HEK293 (cell line): ENCODE results near the gene ABCB11.

Experiments used
- CTCF ChIA-PET: fragments of 350-600 bp; formaldehyde crosslinking; extraction: SDS; loops from one replicate; lab custom pipeline; 2021; ENCODE audit warnings: antibody characterized with exemption; lab: Yijun Ruan, JAX
- POLR2A ChIA-PET: fragments of 300-600 bp; formaldehyde crosslinking; extraction: SDS; loops from one replicate; lab custom pipeline; 2020; ENCODE audit warnings: antibody characterized with exemption, inconsistent platforms; lab: Yijun Ruan, JAX
- H3K27ac ChIP-seq: fragments of 200-500 bp; sonication (Bioruptor generic); 2 replicates; pipeline ENCODE4 v1.5.1; 2014; ENCODE audit warnings: low read depth, low read length, control low read depth, inconsistent platforms; ENCODE audit errors: extremely low read depth
- H3K36me3 ChIP-seq, 2 experiments: fragments of 200-500 bp in 1 of 2; sonication (Bioruptor generic) in 1 of 2; 1 replicate in 1 of 2; 2 replicates in 1 of 2; pipeline ENCODE4 v1.5.1; 2014 to 2017; ENCODE audit warnings: inconsistent platforms in 2 of 2, low read length in 2 of 2; ENCODE audit not compliant: control insufficient read depth in 2 of 2, insufficient read depth in 1 of 2
- H3K4me1 ChIP-seq: fragments of 200-500 bp; sonication (Bioruptor generic); 2 replicates; pipeline ENCODE4 v1.5.1; 2014; ENCODE audit warnings: mild to moderate bottlenecking, low read length, inconsistent platforms; ENCODE audit not compliant: control insufficient read depth, insufficient read depth
- H3K4me3 ChIP-seq: 2 replicates; pipeline ENCODE4 v1.5.1; 2011; ENCODE audit warnings: low read depth, mild to moderate bottlenecking, control low read depth, low read length, moderate library complexity
- H3K9me3 ChIP-seq: fragments of 200-500 bp; sonication (Bioruptor generic); 2 replicates; pipeline ENCODE4 v1.5.1; 2014; ENCODE audit warnings: low read depth, low read length, inconsistent platforms; ENCODE audit not compliant: control insufficient read depth, insufficient read depth
- KLF7 ChIP-seq: fragments of 450-650 bp; formaldehyde crosslinking; IDR thresholded peaks from 2 replicates; pipeline ENCODE4 v1.5.1; 2016; ENCODE audit warnings: missing biosample characterization, missing genetic modification characterization, borderline replicate concordance
- SETDB1 ChIP-seq: IDR thresholded peaks from one replicate; pipeline ENCODE4 v1.6.1; 2017; ENCODE audit warnings: mild to moderate bottlenecking, low read length, moderate library complexity, mixed read lengths; ENCODE audit not compliant: insufficient read length
- SP7 ChIP-seq: fragments of 450-650 bp; formaldehyde crosslinking; IDR thresholded peaks from 2 replicates; pipeline ENCODE4 v1.5.1; 2016; ENCODE audit warnings: missing biosample characterization, missing genetic modification characterization
- ZBTB44 ChIP-seq: fragments of 450-650 bp; IDR thresholded peaks from 2 replicates; pipeline ENCODE4 v1.5.1; 2018; ENCODE audit warnings: missing biosample characterization, mild to moderate bottlenecking, missing genetic modification characterization
- ZFHX2 ChIP-seq: fragments of 450-650 bp; formaldehyde crosslinking; conservative IDR thresholded peaks from 2 replicates; pipeline ENCODE4 v1.5.1; 2016; ENCODE audit warnings: missing biosample characterization, missing genetic modification characterization
- ZNF157 ChIP-seq: fragments of 450-650 bp; formaldehyde crosslinking; IDR thresholded peaks from 2 replicates; pipeline ENCODE4 v1.5.1; 2016; ENCODE audit warnings: missing biosample characterization, missing genetic modification characterization
- ZNF184 ChIP-seq: fragments of 450-650 bp; IDR thresholded peaks from 2 replicates; pipeline ENCODE4 v1.5.1; 2018; ENCODE audit warnings: missing biosample characterization, mild to moderate bottlenecking, missing genetic modification characterization
- ZNF362 ChIP-seq: fragments of 450-650 bp; formaldehyde crosslinking; IDR thresholded peaks from 2 replicates; pipeline ENCODE4 v1.5.1; 2016; ENCODE audit warnings: missing biosample characterization, missing genetic modification characterization
- ZNF366 ChIP-seq: fragments of 450-650 bp; formaldehyde crosslinking; conservative IDR thresholded peaks from 2 replicates; pipeline ENCODE4 v1.5.1; 2016; ENCODE audit warnings: missing biosample characterization, missing genetic modification characterization
- ZNF423 ChIP-seq: fragments of 450-650 bp; formaldehyde crosslinking; IDR thresholded peaks from 2 replicates; pipeline ENCODE4 v1.5.1; 2016; ENCODE audit warnings: missing biosample characterization, missing genetic modification characterization
- ZNF549 ChIP-seq: fragments of 450-650 bp; IDR thresholded peaks from 2 replicates; pipeline ENCODE4 v1.5.1; 2018; ENCODE audit warnings: missing biosample characterization, missing genetic modification characterization, mild to moderate bottlenecking, inconsistent platforms, moderate library complexity
- ZNF658 ChIP-seq: fragments of 450-650 bp; formaldehyde crosslinking; IDR thresholded peaks from 2 replicates; pipeline ENCODE4; 2016; ENCODE audit warnings: missing biosample characterization, missing genetic modification characterization
- ZNF791 ChIP-seq: fragments of 450-650 bp; formaldehyde crosslinking; IDR thresholded peaks from 2 replicates; pipeline ENCODE4 v1.5.1; 2016; ENCODE audit warnings: missing biosample characterization, missing genetic modification characterization
- ZNF830 ChIP-seq: fragments of 450-650 bp; IDR thresholded peaks from 2 replicates; pipeline ENCODE4 v1.5.0; 2018; ENCODE audit warnings: missing biosample characterization, missing genetic modification characterization, low read depth, mild to moderate bottlenecking, moderate library complexity
- ZNF843 ChIP-seq: fragments of 450-650 bp; formaldehyde crosslinking; IDR thresholded peaks from 2 replicates; pipeline ENCODE4 v1.5.1; 2016; ENCODE audit warnings: missing biosample characterization, missing genetic modification characterization
- TF ChIP-seq, protein P1 (sequence below): fragments of 450-650 bp; formaldehyde crosslinking; IDR thresholded peaks from 2 replicates; pipeline ENCODE4 v1.5.1; 2016; ENCODE audit warnings: missing biosample characterization, missing genetic modification characterization, borderline replicate concordance

ABCB11 gene

DNA sequence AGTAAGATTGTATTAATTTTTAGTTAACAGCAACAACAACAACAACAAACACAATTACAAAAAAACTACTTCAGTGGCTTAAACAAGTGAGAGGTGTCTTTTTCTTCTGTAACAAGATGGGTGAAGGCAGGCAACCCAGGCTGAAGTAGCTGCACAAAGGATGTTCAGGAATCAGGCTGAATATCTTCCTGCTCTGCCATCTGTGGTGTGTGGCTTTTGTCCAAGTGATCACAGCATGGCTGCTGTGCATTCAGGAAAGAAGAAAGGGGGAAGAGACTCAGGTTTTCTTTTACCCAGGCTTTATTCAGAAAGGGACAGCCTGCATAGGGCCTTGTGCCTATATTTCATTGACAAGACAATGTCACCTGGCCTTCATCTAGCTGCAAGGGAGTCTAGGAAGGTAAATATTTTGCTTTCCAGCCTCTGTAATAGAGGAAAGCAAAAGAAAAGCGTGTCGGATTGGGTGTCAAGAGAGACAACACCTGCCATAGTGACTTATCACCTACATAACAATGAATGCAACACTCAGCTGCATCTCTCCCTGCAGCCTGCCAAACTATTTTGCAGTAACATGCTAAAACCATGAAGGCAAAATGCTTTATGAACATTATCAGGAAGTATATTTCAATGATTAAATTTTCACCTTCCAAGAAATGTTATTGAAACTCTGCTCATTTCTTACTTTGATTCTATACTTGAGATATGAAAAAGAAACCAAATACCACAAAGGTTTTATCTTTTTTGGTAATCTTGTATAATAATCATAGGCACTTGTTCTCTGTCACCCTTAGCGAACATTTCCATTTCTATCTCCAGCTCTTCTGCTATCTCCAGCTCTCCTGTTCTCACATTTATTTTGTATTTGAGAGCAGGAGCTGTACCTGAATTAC is 115.4 kb downstream of the ABCB11 start:
- TF ChIP-seq SETDB1 (peak; percentile 25), ZNF157 (no peak)
- no peaks in the 10 kb centered on the region for H3K4me1 ChIP-seq
- H3K4me3 ChIP-seq: no peak overlapping the region
- H3K27ac ChIP-seq: no peak overlapping the region
- POLR2A ChIA-PET: no interaction called here
- H3K36me3 ChIP-seq: no peaks in the 10 kb centered on the region
- no peaks in the 10 kb centered on the region for H3K9me3 ChIP-seq
- CTCF ChIA-PET: interaction anchor here (0.7 to 0.8 kb wide), 2 partner anchors 14 to 179 kb away, joined by 3 read pairs; no protein-coding TSS in a partner anchor

DNA sequence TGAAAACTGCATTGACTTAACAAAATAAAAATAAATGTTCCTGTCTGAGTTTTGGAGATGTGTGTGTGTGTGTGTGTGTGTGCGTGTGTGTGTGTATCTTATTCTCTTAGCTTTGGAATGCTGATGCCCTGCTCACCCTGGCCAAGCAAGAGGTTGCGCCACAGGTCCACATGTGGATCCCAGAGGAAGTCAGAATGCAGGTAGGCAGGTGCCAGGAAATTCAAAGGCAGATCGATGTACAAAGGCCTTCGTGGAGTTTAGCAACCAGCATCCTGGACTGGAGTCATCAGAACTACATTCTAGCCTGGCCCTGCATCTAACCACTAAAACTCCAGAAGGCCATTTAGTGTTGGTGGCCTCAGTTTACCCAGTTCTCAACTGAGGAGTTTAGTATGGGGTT is 117.6 kb downstream of the ABCB11 start:
- H3K4me3 ChIP-seq: no peak overlapping the region
- ChIA-PET CTCF (interaction anchor here (0.6 kb wide), 1 partner anchor 460 kb away, joined by 3 read pairs; no protein-coding TSS in a partner anchor), POLR2A (no interaction called here)
- no peaks in the 10 kb centered on the region for H3K36me3 ChIP-seq
- H3K9me3 ChIP-seq: no peaks in the 10 kb centered on the region
- no peak for TF ChIP-seq ZNF184
- no peak for TF ChIP-seq ZNF362 (tag by site-specific recombination)
- TF ChIP-seq ZFHX2: no peak
- TF ChIP-seq SP7 (tag by site-specific recombination): no peak
- TF ChIP-seq ZNF658 (tag by site-specific recombination): no peak
- TF ChIP-seq, protein P1, sequence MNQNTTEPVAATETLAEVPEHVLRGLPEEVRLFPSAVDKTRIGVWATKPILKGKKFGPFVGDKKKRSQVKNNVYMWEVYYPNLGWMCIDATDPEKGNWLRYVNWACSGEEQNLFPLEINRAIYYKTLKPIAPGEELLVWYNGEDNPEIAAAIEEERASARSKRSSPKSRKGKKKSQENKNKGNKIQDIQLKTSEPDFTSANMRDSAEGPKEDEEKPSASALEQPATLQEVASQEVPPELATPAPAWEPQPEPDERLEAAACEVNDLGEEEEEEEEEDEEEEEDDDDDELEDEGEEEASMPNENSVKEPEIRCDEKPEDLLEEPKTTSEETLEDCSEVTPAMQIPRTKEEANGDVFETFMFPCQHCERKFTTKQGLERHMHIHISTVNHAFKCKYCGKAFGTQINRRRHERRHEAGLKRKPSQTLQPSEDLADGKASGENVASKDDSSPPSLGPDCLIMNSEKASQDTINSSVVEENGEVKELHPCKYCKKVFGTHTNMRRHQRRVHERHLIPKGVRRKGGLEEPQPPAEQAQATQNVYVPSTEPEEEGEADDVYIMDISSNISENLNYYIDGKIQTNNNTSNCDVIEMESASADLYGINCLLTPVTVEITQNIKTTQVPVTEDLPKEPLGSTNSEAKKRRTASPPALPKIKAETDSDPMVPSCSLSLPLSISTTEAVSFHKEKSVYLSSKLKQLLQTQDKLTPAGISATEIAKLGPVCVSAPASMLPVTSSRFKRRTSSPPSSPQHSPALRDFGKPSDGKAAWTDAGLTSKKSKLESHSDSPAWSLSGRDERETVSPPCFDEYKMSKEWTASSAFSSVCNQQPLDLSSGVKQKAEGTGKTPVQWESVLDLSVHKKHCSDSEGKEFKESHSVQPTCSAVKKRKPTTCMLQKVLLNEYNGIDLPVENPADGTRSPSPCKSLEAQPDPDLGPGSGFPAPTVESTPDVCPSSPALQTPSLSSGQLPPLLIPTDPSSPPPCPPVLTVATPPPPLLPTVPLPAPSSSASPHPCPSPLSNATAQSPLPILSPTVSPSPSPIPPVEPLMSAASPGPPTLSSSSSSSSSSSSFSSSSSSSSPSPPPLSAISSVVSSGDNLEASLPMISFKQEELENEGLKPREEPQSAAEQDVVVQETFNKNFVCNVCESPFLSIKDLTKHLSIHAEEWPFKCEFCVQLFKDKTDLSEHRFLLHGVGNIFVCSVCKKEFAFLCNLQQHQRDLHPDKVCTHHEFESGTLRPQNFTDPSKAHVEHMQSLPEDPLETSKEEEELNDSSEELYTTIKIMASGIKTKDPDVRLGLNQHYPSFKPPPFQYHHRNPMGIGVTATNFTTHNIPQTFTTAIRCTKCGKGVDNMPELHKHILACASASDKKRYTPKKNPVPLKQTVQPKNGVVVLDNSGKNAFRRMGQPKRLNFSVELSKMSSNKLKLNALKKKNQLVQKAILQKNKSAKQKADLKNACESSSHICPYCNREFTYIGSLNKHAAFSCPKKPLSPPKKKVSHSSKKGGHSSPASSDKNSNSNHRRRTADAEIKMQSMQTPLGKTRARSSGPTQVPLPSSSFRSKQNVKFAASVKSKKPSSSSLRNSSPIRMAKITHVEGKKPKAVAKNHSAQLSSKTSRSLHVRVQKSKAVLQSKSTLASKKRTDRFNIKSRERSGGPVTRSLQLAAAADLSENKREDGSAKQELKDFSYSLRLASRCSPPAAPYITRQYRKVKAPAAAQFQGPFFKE (tag by site-specific recombination): no peak
- no peak for TF ChIP-seq ZNF423 (tag by site-specific recombination)
- TF ChIP-seq ZNF791 (tag by site-specific recombination): no peak
- no peak for TF ChIP-seq ZNF366 (tag by site-specific recombination)
- TF ChIP-seq ZNF549 (tag by site-specific recombination): no peak
- no peak for TF ChIP-seq ZNF843
- no peak for TF ChIP-seq ZBTB44 (tag by site-specific recombination)
- TF ChIP-seq KLF7 (tag by site-specific recombination): no peak
- TF ChIP-seq ZNF830 (tag by site-specific recombination): no peak
- TF ChIP-seq, all 188 proteins: peak for 0
- no peak overlapping the region for H3K27ac ChIP-seq
- no peaks in the 10 kb centered on the region for H3K4me1 ChIP-seq
